ENCODE measurements around the gene COL27A1. TPM values are rescaled to one million over a fixed set of nuclear protein-coding genes. Genes with fewer than 3 reads are reported as not detected.
A peak's percentile ranks its signal among the peaks of the same experiment; 100 is the strongest.

COL27A1 gene
- polyA plus RNA-seq, 1 of the 3 experiments (the other 2 are of a cell fraction) = 8.7 TPM

DNA sequence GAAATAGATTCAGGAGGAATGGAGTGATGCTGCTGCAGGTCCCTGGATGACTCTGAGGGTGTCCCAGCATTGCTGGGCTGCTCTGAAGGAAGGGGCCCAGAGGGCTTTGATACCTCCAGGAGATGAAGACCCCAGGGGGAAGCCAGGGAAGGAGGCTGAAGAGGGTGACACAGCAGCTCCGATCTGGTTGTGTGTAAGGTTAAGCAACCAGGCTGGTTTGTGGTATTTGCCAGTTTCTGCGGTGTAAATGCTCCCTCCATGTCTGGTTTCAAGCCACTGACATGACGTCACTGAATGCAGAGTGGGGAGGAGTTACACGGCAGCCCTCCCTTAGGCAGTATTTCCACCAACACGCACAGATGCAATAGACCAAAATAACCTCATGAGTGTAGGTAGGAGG is 127.6 kb downstream of the COL27A1 start:
- TF ChIP-seq, protein P1, sequence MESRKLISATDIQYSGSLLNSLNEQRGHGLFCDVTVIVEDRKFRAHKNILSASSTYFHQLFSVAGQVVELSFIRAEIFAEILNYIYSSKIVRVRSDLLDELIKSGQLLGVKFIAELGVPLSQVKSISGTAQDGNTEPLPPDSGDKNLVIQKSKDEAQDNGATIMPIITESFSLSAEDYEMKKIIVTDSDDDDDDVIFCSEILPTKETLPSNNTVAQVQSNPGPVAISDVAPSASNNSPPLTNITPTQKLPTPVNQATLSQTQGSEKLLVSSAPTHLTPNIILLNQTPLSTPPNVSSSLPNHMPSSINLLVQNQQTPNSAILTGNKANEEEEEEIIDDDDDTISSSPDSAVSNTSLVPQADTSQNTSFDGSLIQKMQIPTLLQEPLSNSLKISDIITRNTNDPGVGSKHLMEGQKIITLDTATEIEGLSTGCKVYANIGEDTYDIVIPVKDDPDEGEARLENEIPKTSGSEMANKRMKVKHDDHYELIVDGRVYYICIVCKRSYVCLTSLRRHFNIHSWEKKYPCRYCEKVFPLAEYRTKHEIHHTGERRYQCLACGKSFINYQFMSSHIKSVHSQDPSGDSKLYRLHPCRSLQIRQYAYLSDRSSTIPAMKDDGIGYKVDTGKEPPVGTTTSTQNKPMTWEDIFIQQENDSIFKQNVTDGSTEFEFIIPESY (IDR thresholded peaks at IDR 0.05; ENCODE audit: borderline replicate concordance, low read depth) = no peak
- TF ChIP-seq YY1 (IDR thresholded peaks at IDR 0.05; ENCODE audit: low read depth) = no peak
- TF ChIP-seq, protein P2, sequence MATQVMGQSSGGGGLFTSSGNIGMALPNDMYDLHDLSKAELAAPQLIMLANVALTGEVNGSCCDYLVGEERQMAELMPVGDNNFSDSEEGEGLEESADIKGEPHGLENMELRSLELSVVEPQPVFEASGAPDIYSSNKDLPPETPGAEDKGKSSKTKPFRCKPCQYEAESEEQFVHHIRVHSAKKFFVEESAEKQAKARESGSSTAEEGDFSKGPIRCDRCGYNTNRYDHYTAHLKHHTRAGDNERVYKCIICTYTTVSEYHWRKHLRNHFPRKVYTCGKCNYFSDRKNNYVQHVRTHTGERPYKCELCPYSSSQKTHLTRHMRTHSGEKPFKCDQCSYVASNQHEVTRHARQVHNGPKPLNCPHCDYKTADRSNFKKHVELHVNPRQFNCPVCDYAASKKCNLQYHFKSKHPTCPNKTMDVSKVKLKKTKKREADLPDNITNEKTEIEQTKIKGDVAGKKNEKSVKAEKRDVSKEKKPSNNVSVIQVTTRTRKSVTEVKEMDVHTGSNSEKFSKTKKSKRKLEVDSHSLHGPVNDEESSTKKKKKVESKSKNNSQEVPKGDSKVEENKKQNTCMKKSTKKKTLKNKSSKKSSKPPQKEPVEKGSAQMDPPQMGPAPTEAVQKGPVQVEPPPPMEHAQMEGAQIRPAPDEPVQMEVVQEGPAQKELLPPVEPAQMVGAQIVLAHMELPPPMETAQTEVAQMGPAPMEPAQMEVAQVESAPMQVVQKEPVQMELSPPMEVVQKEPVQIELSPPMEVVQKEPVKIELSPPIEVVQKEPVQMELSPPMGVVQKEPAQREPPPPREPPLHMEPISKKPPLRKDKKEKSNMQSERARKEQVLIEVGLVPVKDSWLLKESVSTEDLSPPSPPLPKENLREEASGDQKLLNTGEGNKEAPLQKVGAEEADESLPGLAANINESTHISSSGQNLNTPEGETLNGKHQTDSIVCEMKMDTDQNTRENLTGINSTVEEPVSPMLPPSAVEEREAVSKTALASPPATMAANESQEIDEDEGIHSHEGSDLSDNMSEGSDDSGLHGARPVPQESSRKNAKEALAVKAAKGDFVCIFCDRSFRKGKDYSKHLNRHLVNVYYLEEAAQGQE (IDR thresholded peaks at IDR 0.05; ENCODE audit: low read depth, low read length) = no peak
- no peak for TF ChIP-seq EP300 (IDR thresholded peaks at IDR 0.05; ENCODE audit: borderline replicate concordance in 1 of 2, low read depth in 1 of 2, low read length in 1 of 2)
- no peak for TF ChIP-seq RCOR1 (IDR thresholded peaks at IDR 0.05; ENCODE audit: low read length)
- no peak for TF ChIP-seq CHD2 (IDR thresholded peaks at IDR 0.05; ENCODE audit: low read length, partially characterized antibody)
- no peak for TF ChIP-seq FOSL2 (IDR thresholded peaks at IDR 0.05; ENCODE audit: borderline replicate concordance, low read depth)
- no peak for TF ChIP-seq TEAD4 (IDR thresholded peaks at IDR 0.05; ENCODE audit: borderline replicate concordance, insufficient read depth)
- no peak for TF ChIP-seq GATA2 (CRISPR knock-in tag; IDR thresholded peaks at IDR 0.05)
- TF ChIP-seq JUND (IDR thresholded peaks at IDR 0.05) = no peak
- H3K9me2 ChIP-seq = no peaks in the 10 kb centered on the region
- H2AFZ ChIP-seq (ENCODE audit: low read depth) = no peak overlapping the region
- H3K27me3 ChIP-seq (ENCODE audit: insufficient read depth) = no peaks in the 10 kb centered on the region
- H3K9ac ChIP-seq = no peak overlapping the region
- peaks cover 18 to 50% of the 10 kb centered on the region in 2 experiments for H3K4me1 ChIP-seq (ENCODE audit: control insufficient read depth in 1 of 2, insufficient read depth in 2 of 2, low read depth in 1 of 2, low read length in 1 of 2)
- peaks cover 7% of the 10 kb centered on the region for H3F3A ChIP-seq (replicated peaks; ENCODE audit: insufficient read depth)
- POLR2A ChIA-PET = no interaction called here
- CTCF ChIA-PET = interaction anchor here (0.9 to 17.8 kb wide), 5 partner anchors 7 to 201 kb away, joined by 3 to 269 read pairs (median 10); no protein-coding TSS in a partner anchor
- whole genome bisulfite sequencing (ENCODE audit: low lambda C conversion rate) = 34% methylated on average over 5 of the region's 5 CpGs
- no peaks in the 10 kb centered on the region for H3K9me3 ChIP-seq
- H3K36me3 ChIP-seq (replicated peaks in 1 of 2; ENCODE audit: control insufficient read depth in 1 of 2, insufficient read depth in 2 of 2, low read length in 1 of 2) = peaks cover 0 to 4% of the 10 kb centered on the region in 2 experiments
- no peak overlapping the region for H3K4me2 ChIP-seq
- H3K4me3 ChIP-seq (ENCODE audit: low read depth in 2 of 2, low read length in 1 of 2) = no peak overlapping the region
- H3K79me2 ChIP-seq (ENCODE audit: insufficient read depth) = no peaks in the 10 kb centered on the region
- DNase-seq = peak; percentile 76
- peak overlapping the region; percentile 17 to 49; a peak in 3 of 4 replicates for H3K27ac ChIP-seq (ENCODE audit: low read depth in 2 of 2, low read length in 1 of 2)
- H4K20me1 ChIP-seq (ENCODE audit: insufficient read depth) = no peaks in the 10 kb centered on the region

DNA sequence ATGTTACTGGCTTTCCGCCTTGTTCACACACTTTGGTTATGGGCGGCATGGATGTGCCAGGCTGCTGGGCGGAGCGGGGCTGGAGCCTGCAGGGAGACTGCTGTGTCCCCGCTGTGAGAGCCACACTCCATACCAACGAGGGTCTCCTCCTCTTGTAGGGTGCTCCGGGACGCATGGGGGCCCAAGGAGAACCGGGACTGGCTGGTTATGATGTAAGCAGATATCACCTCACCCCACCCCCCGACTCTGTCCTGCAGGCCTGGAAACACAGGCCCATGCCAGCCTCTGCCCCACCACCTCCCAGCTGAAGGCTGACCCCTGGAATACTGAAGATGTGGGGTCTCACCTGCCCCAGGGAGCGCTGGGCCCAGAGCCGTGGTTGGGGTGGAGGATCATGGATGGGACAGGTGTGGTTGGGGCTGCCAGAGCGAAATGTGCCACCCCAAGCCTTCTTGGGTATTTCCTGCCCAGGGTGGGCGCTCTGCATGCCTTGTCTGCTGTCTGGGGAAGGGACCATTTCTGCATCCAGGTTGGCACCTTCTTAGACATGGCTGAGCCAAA is 128.3 kb downstream of the COL27A1 start:
- H3K4me1 ChIP-seq (ENCODE audit: control insufficient read depth in 1 of 2, insufficient read depth in 2 of 2, low read depth in 1 of 2, low read length in 1 of 2) = peaks cover 22 to 56% of the 10 kb centered on the region in 2 experiments
- CTCF ChIA-PET = interaction anchor here (0.6 to 17.8 kb wide), 8 partner anchors 12 to 201 kb away, joined by 3 to 269 read pairs (median 6); partner anchors contain the start of gene COL27A1
- H3K27ac ChIP-seq (ENCODE audit: low read depth in 2 of 2, low read length in 1 of 2) = no peak overlapping the region
- no peaks in the 10 kb centered on the region for H4K20me1 ChIP-seq (ENCODE audit: insufficient read depth)
- no peaks in the 10 kb centered on the region for H3K9me3 ChIP-seq
- 94% methylated on average over 10 of the region's 14 CpGs for WGBS (ENCODE audit: low lambda C conversion rate)
- H3K36me3 ChIP-seq (replicated peaks in 1 of 2; ENCODE audit: control insufficient read depth in 1 of 2, insufficient read depth in 2 of 2, low read length in 1 of 2) = peaks cover 0 to 4% of the 10 kb centered on the region in 2 experiments
- no peak overlapping the region for H3K4me3 ChIP-seq (ENCODE audit: low read depth in 2 of 2, low read length in 1 of 2)
- H3K9ac ChIP-seq = no peak overlapping the region
- peaks cover 7% of the 10 kb centered on the region for H3F3A ChIP-seq (replicated peaks; ENCODE audit: insufficient read depth)
- no peaks in the 10 kb centered on the region for H3K79me2 ChIP-seq (ENCODE audit: insufficient read depth)
- H3K27me3 ChIP-seq (ENCODE audit: insufficient read depth) = no peaks in the 10 kb centered on the region
- TF ChIP-seq MXI1 (IDR thresholded peaks at IDR 0.05; ENCODE audit: low read depth, low read length) (no peak), GABPA (IDR thresholded peaks at IDR 0.05; ENCODE audit: low read depth) (no peak), JUND (IDR thresholded peaks at IDR 0.05) (no peak), RXRA (IDR thresholded peaks at IDR 0.05; ENCODE audit: borderline replicate concordance, low read depth) (no peak), TAF1 (IDR thresholded peaks at IDR 0.05; ENCODE audit: borderline replicate concordance, low read depth, low read length) (no peak), YY1 (IDR thresholded peaks at IDR 0.05; ENCODE audit: low read depth) (no peak), RAD21 (IDR thresholded peaks at IDR 0.05; ENCODE audit: low read length) (no peak), SMC3 (IDR thresholded peaks at IDR 0.05; ENCODE audit: low read depth, low read length) (no peak), TEAD4 (IDR thresholded peaks at IDR 0.05; ENCODE audit: borderline replicate concordance, insufficient read depth) (no peak), RCOR1 (IDR thresholded peaks at IDR 0.05; ENCODE audit: low read length) (no peak), ELF1 (IDR thresholded peaks at IDR 0.05) (no peak)
- no peak overlapping the region for H3K4me2 ChIP-seq
- no peak overlapping the region for H2AFZ ChIP-seq (ENCODE audit: low read depth)
- H3K9me2 ChIP-seq = no peaks in the 10 kb centered on the region
- DNase-seq = no peak
- POLR2A ChIA-PET = no interaction called here
